VCaP (cell line): Measurements from ENCODE around the gene NOP53.
"Not testable (repeated sequence)": the region's sequence is repeated elsewhere in the genome, so short reads cannot be mapped to it uniquely, and the experiment has no call there.

Experiments used
- H3K27ac ChIP-seq: fragments of 450-650 bp; 2 replicates; pipeline ENCODE4 v1.5.1; 2017
- TF ChIP-seq, protein P1 (sequence below): fragments of 450-650 bp; conservative IDR thresholded peaks from 2 replicates; pipeline ENCODE4 v1.5.1; 2017; ENCODE audit warnings: mild to moderate bottlenecking, moderate library complexity

The NOP53 gene

DNA sequence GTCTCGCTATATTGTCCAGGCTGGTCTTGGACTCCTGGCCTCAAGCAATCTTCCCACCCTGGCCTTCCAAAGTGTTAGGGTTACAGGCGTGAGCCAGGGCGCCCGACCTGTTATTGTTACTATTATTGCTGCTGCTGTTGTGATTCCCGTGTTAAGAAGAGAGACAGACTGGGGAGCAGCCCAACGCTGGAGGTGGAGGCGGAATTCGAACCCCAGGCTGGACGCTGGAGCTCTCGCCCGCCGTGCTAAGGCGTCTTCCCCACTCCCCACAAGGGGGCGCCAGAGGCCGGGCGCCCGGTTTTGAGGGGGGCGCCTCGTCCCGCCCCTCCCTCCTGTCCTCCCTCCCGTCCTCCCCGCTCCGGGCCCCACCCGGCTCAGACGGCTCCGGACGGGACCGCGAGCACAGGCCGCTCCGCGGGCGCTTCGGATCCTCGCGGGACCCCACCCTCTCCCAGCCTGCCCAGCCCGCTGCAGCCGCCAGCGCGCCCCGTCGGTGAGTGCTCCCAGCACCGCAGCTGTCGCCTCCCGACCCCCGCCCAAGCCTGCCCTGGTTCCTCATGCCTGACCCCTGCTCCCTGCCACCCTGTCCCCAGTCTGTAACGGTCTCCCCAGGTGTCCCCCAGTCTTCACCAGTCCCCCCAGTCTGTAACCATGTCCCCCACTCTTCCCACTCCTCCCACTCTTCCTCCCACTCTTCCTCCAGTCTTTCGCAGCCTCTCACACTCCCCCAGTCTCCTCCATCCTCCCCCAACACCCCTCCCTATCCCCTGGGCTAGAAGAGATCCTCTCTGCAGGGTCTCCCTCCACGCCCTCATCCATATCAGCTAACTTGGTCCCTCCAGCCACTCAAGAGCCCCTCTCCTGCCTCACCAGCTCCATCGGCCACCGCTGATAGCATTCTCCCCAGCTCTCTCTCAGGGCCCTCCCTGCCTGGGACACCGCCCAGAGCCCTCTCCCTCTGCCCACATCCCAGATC is 32.0 kb upstream of the NOP53 start, which contains the start of gene EHD2:
EHD2 (plus strand) TSS at position 377 of the 976 bp plus-strand sequence. CDS start 3,191 bp downstream, outside the sequence.
- TF ChIP-seq, protein P1, sequence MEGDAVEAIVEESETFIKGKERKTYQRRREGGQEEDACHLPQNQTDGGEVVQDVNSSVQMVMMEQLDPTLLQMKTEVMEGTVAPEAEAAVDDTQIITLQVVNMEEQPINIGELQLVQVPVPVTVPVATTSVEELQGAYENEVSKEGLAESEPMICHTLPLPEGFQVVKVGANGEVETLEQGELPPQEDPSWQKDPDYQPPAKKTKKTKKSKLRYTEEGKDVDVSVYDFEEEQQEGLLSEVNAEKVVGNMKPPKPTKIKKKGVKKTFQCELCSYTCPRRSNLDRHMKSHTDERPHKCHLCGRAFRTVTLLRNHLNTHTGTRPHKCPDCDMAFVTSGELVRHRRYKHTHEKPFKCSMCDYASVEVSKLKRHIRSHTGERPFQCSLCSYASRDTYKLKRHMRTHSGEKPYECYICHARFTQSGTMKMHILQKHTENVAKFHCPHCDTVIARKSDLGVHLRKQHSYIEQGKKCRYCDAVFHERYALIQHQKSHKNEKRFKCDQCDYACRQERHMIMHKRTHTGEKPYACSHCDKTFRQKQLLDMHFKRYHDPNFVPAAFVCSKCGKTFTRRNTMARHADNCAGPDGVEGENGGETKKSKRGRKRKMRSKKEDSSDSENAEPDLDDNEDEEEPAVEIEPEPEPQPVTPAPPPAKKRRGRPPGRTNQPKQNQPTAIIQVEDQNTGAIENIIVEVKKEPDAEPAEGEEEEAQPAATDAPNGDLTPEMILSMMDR, result peak; percentile 35; the same call in 1 of the 2 replicates
- no peak within 1 kb of the TSS for H3K27ac ChIP-seq

DNA sequence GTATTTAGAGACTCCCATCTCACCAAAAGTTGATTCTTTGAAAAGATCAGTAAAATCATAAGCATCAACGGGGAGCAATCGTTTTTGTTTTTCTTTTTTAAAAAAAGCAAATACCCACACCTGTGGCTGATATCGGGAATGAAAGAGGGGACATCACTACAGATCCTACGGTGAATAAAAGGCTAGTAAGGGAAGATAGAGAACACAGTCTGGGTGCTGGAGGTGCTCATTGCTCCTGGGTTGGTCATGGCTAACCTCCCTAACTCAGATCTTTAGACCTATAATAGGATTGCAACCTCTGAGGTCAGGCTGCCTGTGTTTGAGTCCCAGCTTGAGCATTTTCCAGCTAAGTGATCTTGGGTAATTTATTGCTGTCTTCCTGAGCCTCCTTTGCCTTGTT is 31.0 kb upstream of the NOP53 start:
- no peak overlapping the region for H3K27ac ChIP-seq
- TF ChIP-seq, protein P1, result no peak

DNA sequence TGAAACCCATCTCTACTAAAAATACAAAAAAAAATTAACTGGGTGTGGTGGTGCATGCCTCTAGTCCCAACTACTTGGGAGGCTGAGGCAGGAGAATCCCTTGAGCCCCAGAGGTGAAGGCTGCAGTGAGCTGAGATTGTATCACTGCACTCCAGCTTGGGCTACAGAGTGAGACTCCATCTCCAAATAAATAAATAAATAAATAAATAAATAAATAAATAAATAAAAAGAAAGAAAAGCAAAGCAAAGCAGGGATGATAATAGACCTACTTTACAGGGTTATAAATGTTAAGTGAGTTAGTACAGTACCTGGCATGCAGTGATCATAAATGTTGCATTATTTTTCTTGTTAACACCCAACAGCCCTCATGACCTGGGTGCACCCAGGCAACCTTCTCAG is 30.5 kb upstream of the NOP53 start:
- not testable (repeated sequence) for H3K27ac ChIP-seq

DNA sequence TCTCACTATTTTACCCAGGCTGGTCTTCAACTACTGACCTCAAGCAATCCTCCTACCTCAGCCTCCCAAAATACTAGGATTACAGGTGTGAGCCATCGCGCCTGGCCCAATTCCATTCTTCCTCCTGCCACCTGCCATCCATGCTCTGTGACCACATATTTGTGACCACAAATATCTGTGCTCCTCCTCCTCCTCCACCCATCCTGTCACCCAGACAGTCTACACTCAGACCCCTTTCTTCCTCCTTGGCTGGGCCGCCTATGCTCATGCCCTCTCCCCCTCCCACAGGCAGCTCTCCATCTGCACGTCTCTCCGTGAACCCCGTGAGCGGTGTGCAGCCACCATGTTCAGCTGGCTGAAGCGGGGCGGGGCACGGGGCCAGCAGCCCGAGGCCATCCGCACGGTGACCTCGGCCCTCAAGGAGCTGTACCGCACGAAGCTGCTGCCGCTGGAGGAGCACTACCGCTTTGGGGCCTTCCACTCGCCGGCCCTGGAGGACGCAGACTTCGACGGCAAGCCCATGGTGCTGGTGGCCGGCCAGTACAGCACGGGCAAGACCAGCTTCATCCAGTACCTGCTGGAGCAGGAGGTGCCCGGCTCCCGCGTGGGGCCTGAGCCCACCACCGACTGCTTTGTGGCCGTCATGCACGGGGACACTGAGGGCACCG is 28.9 kb upstream of the NOP53 start:
- H3K27ac ChIP-seq, result no peak overlapping the region
- TF ChIP-seq, protein P1, result no peak

DNA sequence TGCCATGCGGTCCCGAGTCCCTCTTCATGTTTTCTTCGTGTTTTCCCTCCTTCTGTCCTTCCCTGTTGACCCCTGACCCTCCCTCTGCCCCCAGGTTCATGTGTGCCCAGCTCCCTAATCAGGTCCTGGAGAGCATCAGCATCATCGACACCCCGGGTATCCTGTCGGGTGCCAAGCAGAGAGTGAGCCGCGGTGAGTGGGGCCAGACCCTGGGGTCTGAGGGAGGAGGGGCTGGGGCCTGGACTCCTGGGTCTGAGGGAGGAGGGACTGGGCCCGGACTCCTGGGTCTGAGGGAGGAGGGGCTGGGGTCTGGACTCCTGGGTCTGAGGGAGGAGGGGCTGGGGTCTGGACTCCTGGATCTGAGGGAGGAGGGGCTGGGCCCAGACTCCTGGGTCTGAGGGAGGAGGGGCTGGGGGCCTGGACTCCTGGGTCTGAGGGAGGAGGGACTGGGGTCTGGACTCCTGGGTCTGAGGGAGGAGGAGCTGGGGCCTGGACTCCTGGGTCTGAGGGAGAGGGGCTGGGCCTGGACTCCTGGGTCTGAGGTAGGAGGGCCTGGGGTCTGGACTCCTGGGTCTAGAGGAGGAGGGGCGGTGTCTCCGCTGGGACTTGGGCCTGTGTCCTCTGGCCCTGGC is 26.8 kb upstream of the NOP53 start:
- H3K27ac ChIP-seq, result not testable (repeated sequence)

DNA sequence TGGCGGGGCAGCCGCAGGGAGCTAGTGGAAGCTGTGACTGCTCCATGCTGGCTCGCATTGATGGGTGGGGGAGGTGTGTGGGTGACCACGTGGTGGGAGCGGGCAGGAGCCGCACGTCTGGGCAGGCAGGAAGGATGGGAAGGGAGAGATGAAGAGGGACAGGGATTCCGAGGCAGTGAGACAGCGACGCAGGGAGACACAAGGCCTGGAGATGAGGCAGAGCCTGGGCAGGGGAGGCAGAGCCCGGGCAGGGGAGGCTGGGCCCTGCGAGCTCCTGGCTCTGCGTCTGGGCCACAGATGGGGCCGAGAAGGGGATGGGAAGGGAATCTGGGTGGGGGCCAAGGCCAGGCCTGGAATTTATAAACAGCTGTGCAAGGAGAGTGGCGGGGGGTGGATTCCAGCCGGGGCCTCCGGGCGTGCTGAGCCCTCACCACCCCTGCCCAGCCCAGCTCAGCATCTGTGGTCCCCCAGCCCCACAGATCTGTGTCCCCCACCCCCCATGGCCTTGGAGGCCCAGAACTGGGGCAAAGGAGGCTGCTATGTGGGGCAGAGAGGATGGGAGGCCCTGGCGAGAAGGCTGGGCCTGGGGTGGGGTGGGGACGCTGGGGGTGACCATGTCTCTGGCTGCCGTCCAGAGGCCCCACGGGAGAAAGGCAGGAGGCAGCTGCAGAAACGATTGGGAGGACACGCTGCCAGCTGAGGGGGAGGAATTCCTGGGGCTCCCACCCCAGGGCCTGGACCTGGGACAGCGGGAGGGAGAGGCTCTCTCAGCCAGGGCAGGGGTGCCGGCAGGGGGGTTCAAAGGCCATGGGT is 26.1 kb upstream of the NOP53 start:
- TF ChIP-seq, protein P1, result no peak
- H3K27ac ChIP-seq, result no peak overlapping the region

DNA sequence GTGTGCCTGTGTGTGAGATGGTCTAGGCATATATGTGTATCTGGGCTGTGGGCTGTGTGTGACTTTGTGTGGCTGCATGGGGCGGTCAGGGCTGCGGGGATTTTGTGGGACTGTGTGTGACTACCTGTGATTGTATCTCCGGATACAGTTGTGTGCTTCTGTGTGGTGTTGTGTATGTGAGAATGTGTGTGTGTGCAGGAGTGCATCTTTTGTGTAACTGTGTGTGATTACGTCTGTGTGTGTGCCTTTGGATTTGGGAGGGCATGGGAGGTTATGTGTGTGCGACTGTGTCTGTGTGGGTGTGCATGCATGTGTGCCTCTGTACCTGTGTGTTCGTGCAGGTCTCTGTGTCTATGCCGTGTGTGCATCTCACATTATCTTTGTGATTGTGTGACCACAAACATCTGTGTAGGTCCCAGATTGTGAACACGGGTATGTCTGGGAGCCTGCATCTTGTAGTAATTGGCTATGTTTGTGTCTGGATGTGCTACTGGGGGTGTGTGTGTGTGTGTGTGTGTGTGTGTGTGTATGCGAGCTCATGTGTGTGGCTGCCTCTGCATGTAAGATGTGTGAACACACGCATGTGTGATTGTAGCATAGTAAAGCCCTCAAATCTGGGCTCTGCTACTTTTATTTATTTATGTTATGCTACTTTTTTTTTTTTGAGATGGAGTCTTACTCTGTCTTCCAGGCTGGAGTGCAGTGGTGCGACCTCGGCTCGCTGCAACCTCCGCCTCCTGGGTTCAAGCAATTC is 24.5 kb upstream of the NOP53 start:
- TF ChIP-seq, protein P1, result no peak

More for the DNA sequence above, 24.5 kb upstream of the NOP53 start:
- no peak overlapping the region for H3K27ac ChIP-seq
